ENCODE results near the gene LGALS3BP.

The LGALS3BP gene

GRCh38 chr17:78977997-78978973 is 1.4 kb downstream of the LGALS3BP start:
- Histone ChIP-seq H3K4me1 (ENCODE audit: control insufficient read depth, insufficient read depth, low read length) (0 out of 2 replicates have a peak, but pooled peaks cover 2% of the 10 kb centered on the region), H3K27me3 (ENCODE audit: control insufficient read depth, insufficient read depth, low read length) (no peaks in the 10 kb centered on the region), H3K9me3 (ENCODE audit: control insufficient read depth, insufficient read depth, low read length) (no peaks in the 10 kb centered on the region), H3K27ac (ENCODE audit: low read length) (no peak overlapping the region), H3K36me3 (ENCODE audit: control insufficient read depth, insufficient read depth, low read length) (no peaks in the 10 kb centered on the region), H3K4me3 (ENCODE audit: low read length) (no peak overlapping the region)
- no peak for DNase-seq (ENCODE audit: low read depth, low spot score)
- WGBS (ENCODE audit: insufficient coverage, insufficient read length), result no CpG with 5 or more reads among the region's 21 CpGs

DNA sequence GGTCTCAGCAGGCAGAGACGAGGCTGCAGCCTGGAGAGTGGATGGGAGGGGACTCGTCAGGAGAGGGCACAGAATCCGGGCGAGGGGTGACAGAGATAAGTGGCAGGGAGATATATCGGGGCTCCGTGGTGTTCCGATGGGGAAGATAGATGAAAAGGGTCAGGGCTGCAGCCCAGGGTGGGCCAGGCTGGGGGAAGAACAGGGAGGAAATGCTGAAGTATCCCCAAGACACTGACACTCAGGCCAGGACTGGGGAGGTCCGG is 2.1 kb downstream of the LGALS3BP start:
- H3K27me3 ChIP-seq (ENCODE audit: control insufficient read depth, insufficient read depth, low read length), result no peaks in the 10 kb centered on the region
- H3K27ac ChIP-seq (ENCODE audit: low read length), result no peak overlapping the region
- no CpG with 5 or more reads among the region's 8 CpGs for WGBS (ENCODE audit: insufficient coverage, insufficient read length)
- H3K4me1 ChIP-seq (ENCODE audit: control insufficient read depth, insufficient read depth, low read length), result 0 out of 2 replicates have a peak, but pooled peaks cover 2% of the 10 kb centered on the region
- no peak for DNase-seq (ENCODE audit: low read depth, low spot score)
- H3K36me3 ChIP-seq (ENCODE audit: control insufficient read depth, insufficient read depth, low read length), result no peaks in the 10 kb centered on the region
- H3K4me3 ChIP-seq (ENCODE audit: low read length), result no peak overlapping the region
- no peaks in the 10 kb centered on the region for H3K9me3 ChIP-seq (ENCODE audit: control insufficient read depth, insufficient read depth, low read length)

GRCh38 chr17:78976907-78977680 is 2.6 kb downstream of the LGALS3BP start:
- WGBS (ENCODE audit: insufficient coverage, insufficient read length), result no CpG with 5 or more reads among the region's 20 CpGs
- Histone ChIP-seq H3K4me1 (ENCODE audit: control insufficient read depth, insufficient read depth, low read length) (0 out of 2 replicates have a peak, but pooled peaks cover 2% of the 10 kb centered on the region), H3K36me3 (ENCODE audit: control insufficient read depth, insufficient read depth, low read length) (no peaks in the 10 kb centered on the region), H3K27ac (ENCODE audit: low read length) (no peak overlapping the region), H3K27me3 (ENCODE audit: control insufficient read depth, insufficient read depth, low read length) (no peaks in the 10 kb centered on the region), H3K9me3 (ENCODE audit: control insufficient read depth, insufficient read depth, low read length) (no peaks in the 10 kb centered on the region), H3K4me3 (ENCODE audit: low read length) (no peak overlapping the region)
- DNase-seq (ENCODE audit: low read depth, low spot score), result no peak

GRCh38 chr17:78974635-78975591 is 4.8 kb downstream of the LGALS3BP start:
- no peak overlapping the region for H3K4me3 ChIP-seq (ENCODE audit: low read length)
- DNase-seq (ENCODE audit: low read depth, low spot score), result no peak
- H3K27ac ChIP-seq (ENCODE audit: low read length), result no peak overlapping the region

GRCh38 chr17:78973792-78974520 is 5.8 kb downstream of the LGALS3BP start:
- H3K27ac ChIP-seq (ENCODE audit: low read length), result no peak overlapping the region
- no peaks in the 10 kb centered on the region for H3K9me3 ChIP-seq (ENCODE audit: control insufficient read depth, insufficient read depth, low read length)
- 0 out of 2 replicates have a peak, but pooled peaks cover 2% of the 10 kb centered on the region for H3K4me1 ChIP-seq (ENCODE audit: control insufficient read depth, insufficient read depth, low read length)
- no peak overlapping the region for H3K4me3 ChIP-seq (ENCODE audit: low read length)
- WGBS (ENCODE audit: insufficient coverage, insufficient read length), result no CpG with 5 or more reads among the region's 23 CpGs
- no peaks in the 10 kb centered on the region for H3K36me3 ChIP-seq (ENCODE audit: control insufficient read depth, insufficient read depth, low read length)
- no peaks in the 10 kb centered on the region for H3K27me3 ChIP-seq (ENCODE audit: control insufficient read depth, insufficient read depth, low read length)
- no peak for DNase-seq (ENCODE audit: low read depth, low spot score)

More at GRCh38 chr17:78974635-78975591, 4.8 kb downstream of the LGALS3BP start:
- 0 out of 2 replicates have a peak, but pooled peaks cover 2% of the 10 kb centered on the region for H3K4me1 ChIP-seq (ENCODE audit: control insufficient read depth, insufficient read depth, low read length)
- H3K27me3 ChIP-seq (ENCODE audit: control insufficient read depth, insufficient read depth, low read length), result no peaks in the 10 kb centered on the region
- no CpG with 5 or more reads among the region's 30 CpGs for WGBS (ENCODE audit: insufficient coverage, insufficient read length)
- no peaks in the 10 kb centered on the region for H3K36me3 ChIP-seq (ENCODE audit: control insufficient read depth, insufficient read depth, low read length)
- H3K9me3 ChIP-seq (ENCODE audit: control insufficient read depth, insufficient read depth, low read length), result no peaks in the 10 kb centered on the region

GRCh38 chr17:78973196-78973595 is 6.5 kb downstream of the LGALS3BP start:
- Histone ChIP-seq H3K36me3 (ENCODE audit: control insufficient read depth, insufficient read depth, low read length) (no peaks in the 10 kb centered on the region), H3K9me3 (ENCODE audit: control insufficient read depth, insufficient read depth, low read length) (no peaks in the 10 kb centered on the region), H3K27me3 (ENCODE audit: control insufficient read depth, insufficient read depth, low read length) (no peaks in the 10 kb centered on the region), H3K27ac (ENCODE audit: low read length) (no peak overlapping the region), H3K4me1 (ENCODE audit: control insufficient read depth, insufficient read depth, low read length) (0 out of 2 replicates have a peak, but pooled peaks cover 2% of the 10 kb centered on the region), H3K4me3 (ENCODE audit: low read length) (no peak overlapping the region)
- no CpG with 5 or more reads among the region's 11 CpGs for WGBS (ENCODE audit: insufficient coverage, insufficient read length)
- no peak for DNase-seq (ENCODE audit: low read depth, low spot score)

DNA sequence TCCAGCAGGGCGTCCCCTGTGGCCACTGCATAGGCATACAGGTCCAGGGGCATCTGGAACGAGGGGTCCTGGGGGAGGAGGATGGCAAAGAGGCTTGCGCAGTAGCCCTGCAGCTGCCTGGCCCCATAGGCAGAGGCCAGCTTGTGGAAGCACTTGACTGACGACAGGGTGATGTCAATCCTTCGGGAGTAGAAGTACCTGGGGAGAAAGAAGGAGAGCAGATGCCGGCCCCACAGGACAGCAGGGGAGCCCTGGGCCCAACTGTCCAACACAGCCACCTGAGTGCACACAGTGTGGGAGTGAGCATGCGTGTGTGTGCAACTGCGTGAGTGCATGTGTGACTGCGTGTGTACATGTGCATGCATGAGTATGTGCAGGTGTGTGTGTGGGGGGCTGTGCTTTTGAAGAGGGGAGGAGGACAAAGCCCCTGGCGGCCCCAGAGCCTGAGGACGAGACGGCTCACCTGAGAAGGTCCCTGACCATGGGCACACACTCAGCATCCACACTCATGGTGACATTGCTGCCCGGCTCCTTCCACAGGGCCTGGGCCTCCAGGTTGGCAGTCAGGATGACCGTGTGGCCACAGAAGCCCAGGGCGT is 7.1 kb downstream of the LGALS3BP start:
- Histone ChIP-seq H3K36me3 (ENCODE audit: control insufficient read depth, insufficient read depth, low read length) (no peaks in the 10 kb centered on the region; the same call in 1 of the 2 replicates), H3K4me3 (ENCODE audit: low read length) (no peak overlapping the region), H3K4me1 (ENCODE audit: control insufficient read depth, insufficient read depth, low read length) (no peaks in the 10 kb centered on the region), H3K27ac (ENCODE audit: low read length) (no peak overlapping the region), H3K27me3 (ENCODE audit: control insufficient read depth, insufficient read depth, low read length) (no peaks in the 10 kb centered on the region), H3K9me3 (ENCODE audit: control insufficient read depth, insufficient read depth, low read length) (no peaks in the 10 kb centered on the region)
- DNase-seq (ENCODE audit: low read depth, low spot score), result no peak
- no CpG with 5 or more reads among the region's 15 CpGs for WGBS (ENCODE audit: insufficient coverage, insufficient read length)

- WGBS (ENCODE audit: insufficient coverage, insufficient read length), result no CpG with 5 or more reads among the region's 22 CpGs
- no peak overlapping the region for H3K4me3 ChIP-seq (ENCODE audit: low read length)
- no peak overlapping the region for H3K27ac ChIP-seq (ENCODE audit: low read length)
- DNase-seq (ENCODE audit: low read depth, low spot score), result no peak
- no peaks in the 10 kb centered on the region; the same call in 1 of the 2 replicates for H3K36me3 ChIP-seq (ENCODE audit: control insufficient read depth, insufficient read depth, low read length)
- H3K27me3 ChIP-seq (ENCODE audit: control insufficient read depth, insufficient read depth, low read length), result no peaks in the 10 kb centered on the region
- no peaks in the 10 kb centered on the region for H3K4me1 ChIP-seq (ENCODE audit: control insufficient read depth, insufficient read depth, low read length)
- no peaks in the 10 kb centered on the region for H3K9me3 ChIP-seq (ENCODE audit: control insufficient read depth, insufficient read depth, low read length)
Measured at GRCh38 chr17:78971756-78972506, 7.8 kb downstream of the LGALS3BP start.

Measured in iPS DF 6.9 (cell line).